Fibroblast of mammary gland (primary cell): ENCODE results near the gene CHST6.

Experiments
- DNase-seq: peaks from one replicate; pipeline ENCODE4 v3.0.0-alpha.2; 2010; ENCODE audit warnings: low read depth
- H3K4me3 ChIP-seq: 2 replicates; pipeline ENCODE4 v1.5.1; 2011; ENCODE audit warnings: low read depth, mild to moderate bottlenecking, low read length, moderate library complexity; ENCODE audit not compliant: control insufficient read depth
- CTCF ChIP-seq: conservative IDR thresholded peaks from 2 replicates; pipeline ENCODE4 v1.5.1; 2011; ENCODE audit warnings: low read depth, low read length, inconsistent platforms; ENCODE audit not compliant: control insufficient read depth, insufficient read depth

Gene CHST6

GRCh38 chr16:75534560-75535205 is 39.4 kb upstream of the CHST6 start:
- DNase-seq = no peak
- no peak overlapping the region for H3K4me3 ChIP-seq
- TF ChIP-seq CTCF = no peak

GRCh38 chr16:75532791-75533190 is 37.5 kb upstream of the CHST6 start:
- no peak for TF ChIP-seq CTCF
- H3K4me3 ChIP-seq = no peak overlapping the region
- DNase-seq = no peak

GRCh38 chr16:75532142-75532765 is 37.0 kb upstream of the CHST6 start:
- no peak overlapping the region for H3K4me3 ChIP-seq
- no peak for TF ChIP-seq CTCF
- no peak for DNase-seq

- TF ChIP-seq CTCF = no peak
- no peak for DNase-seq
- H3K4me3 ChIP-seq = no peak overlapping the region
These were observed 34.7 kb upstream of the CHST6 start for GRCh38 chr16:75529959-75530358.

GRCh38 chr16:75529056-75529905 is 34.0 kb upstream of the CHST6 start:
- TF ChIP-seq CTCF = no peak
- DNase-seq = no peak
- H3K4me3 ChIP-seq = no peak overlapping the region

- no peak for DNase-seq
- no peak overlapping the region for H3K4me3 ChIP-seq
- no peak for TF ChIP-seq CTCF
These were observed 32.6 kb upstream of the CHST6 start for GRCh38 chr16:75527825-75528299.
